GM18502 (cell line): ENCODE measurements around the gene RIMS3.
"Not testable (repeated sequence)": the region's sequence is repeated elsewhere in the genome, so short reads cannot be mapped to it uniquely, and the experiment has no call there.

ENCODE experiments used
- ATAC-seq: cut with Tn5 transposase; IDR thresholded peaks from one replicate; pipeline ENCODE4 v1.9.1; 2021; ENCODE audit warnings: mild to moderate bottlenecking; ENCODE audit not compliant: unreplicated experiment, poor library complexity

Gene RIMS3

GRCh38 chr1:40635763-40636500, 29.6 kb downstream of the RIMS3 start:
- ATAC-seq, result no peak

- ATAC-seq, result no peak
These were observed 30.4 kb downstream of the RIMS3 start for GRCh38 chr1:40634901-40635655.

- no peak for ATAC-seq
These were observed 31.5 kb downstream of the RIMS3 start for GRCh38 chr1:40633931-40634376.

- no peak for ATAC-seq
These were observed 32.0 kb downstream of the RIMS3 start for GRCh38 chr1:40633523-40633922.

- ATAC-seq, result no peak
These were observed 34.8 kb downstream of the RIMS3 start for GRCh38 chr1:40630488-40631223.

GRCh38 chr1:40629546-40629945, 35.9 kb downstream of the RIMS3 start:
- ATAC-seq, result not testable (repeated sequence)

GRCh38 chr1:40628903-40629292, 36.6 kb downstream of the RIMS3 start:
- no peak for ATAC-seq

GRCh38 chr1:40627987-40628902, 37.2 kb downstream of the RIMS3 start:
- peak; percentile 78 for ATAC-seq

GRCh38 chr1:40626383-40626770, 39.1 kb downstream of the RIMS3 start:
- ATAC-seq, result no peak

GRCh38 chr1:40625476-40626382, 39.8 kb downstream of the RIMS3 start:
- ATAC-seq, result no peak

GRCh38 chr1:40625076-40625475, 40.4 kb downstream of the RIMS3 start:
- ATAC-seq, result no peak

- no peak for ATAC-seq
These were observed 42.4 kb downstream of the RIMS3 start for GRCh38 chr1:40622936-40623629.

GRCh38 chr1:40621821-40622450, 43.5 kb downstream of the RIMS3 start:
- ATAC-seq, result no peak

- ATAC-seq, result no peak
These were observed 44.8 kb downstream of the RIMS3 start for GRCh38 chr1:40620586-40621210.

- no peak for ATAC-seq
These were observed 45.3 kb downstream of the RIMS3 start for GRCh38 chr1:40620150-40620549.

- no peak for ATAC-seq
These were observed 47.4 kb downstream of the RIMS3 start for GRCh38 chr1:40618108-40618507.

GRCh38 chr1:40612345-40612831, 53.1 kb downstream of the RIMS3 start:
- ATAC-seq, result no peak
